Jurkat, Clone E6-1 (cell line): Measurements from ENCODE around the gene HP1BP3.
"Not testable (repeated sequence)": the region's sequence is repeated elsewhere in the genome, so short reads cannot be mapped to it uniquely, and the experiment has no call there.

ENCODE experiments used
- DNase-seq: peaks from one replicate; pipeline ENCODE4 v3.0.0-alpha.2; 2011; ENCODE audit warnings: low read depth, low spot score
- H3K4me3 ChIP-seq: 2 replicates; pipeline ENCODE4 v1.5.1; 2011; ENCODE audit warnings: mild to moderate bottlenecking, low read length, control low read depth, moderate library complexity

HP1BP3 gene

GRCh38 chr1:20729155-20729931, 57.8 kb downstream of the HP1BP3 start:
- no peak for DNase-seq
- no peak overlapping the region for H3K4me3 ChIP-seq

- DNase-seq, result no peak
- H3K4me3 ChIP-seq, result no peak overlapping the region
Observed at GRCh38 chr1:20728371-20729154, 58.5 kb downstream of the HP1BP3 start.

GRCh38 chr1:20727746-20728316, 59.3 kb downstream of the HP1BP3 start:
- no peak for DNase-seq

GRCh38 chr1:20726932-20727745, 60.0 kb downstream of the HP1BP3 start:
- H3K4me3 ChIP-seq, result no peak overlapping the region
- DNase-seq, result no peak

More at GRCh38 chr1:20727746-20728316, 59.3 kb downstream of the HP1BP3 start:
- no peak overlapping the region for H3K4me3 ChIP-seq

GRCh38 chr1:20726118-20726911, 60.8 kb downstream of the HP1BP3 start:
- no peak overlapping the region for H3K4me3 ChIP-seq
- no peak for DNase-seq

- no peak overlapping the region for H3K4me3 ChIP-seq
- no peak for DNase-seq
Observed at GRCh38 chr1:20725189-20726117, 61.7 kb downstream of the HP1BP3 start.

GRCh38 chr1:20724364-20725188, 62.5 kb downstream of the HP1BP3 start:
- H3K4me3 ChIP-seq, result no peak overlapping the region
- no peak for DNase-seq

GRCh38 chr1:20723537-20724363, 63.4 kb downstream of the HP1BP3 start:
- no peak overlapping the region for H3K4me3 ChIP-seq
- DNase-seq, result no peak

- DNase-seq, result no peak
- no peak overlapping the region for H3K4me3 ChIP-seq
Observed at GRCh38 chr1:20723159-20723536, 64.0 kb downstream of the HP1BP3 start.

GRCh38 chr1:20721117-20722061, 65.7 kb downstream of the HP1BP3 start:
- no peak overlapping the region for H3K4me3 ChIP-seq
- DNase-seq, result no peak

- no peak overlapping the region for H3K4me3 ChIP-seq
- no peak for DNase-seq
Observed at GRCh38 chr1:20720631-20721091, 66.4 kb downstream of the HP1BP3 start.

- H3K4me3 ChIP-seq, result no peak overlapping the region
- no peak for DNase-seq
Observed at GRCh38 chr1:20719871-20720620, 67.1 kb downstream of the HP1BP3 start.

- no peak for DNase-seq
- H3K4me3 ChIP-seq, result no peak overlapping the region
Observed at GRCh38 chr1:20719261-20719660, 67.8 kb downstream of the HP1BP3 start.

- H3K4me3 ChIP-seq, DNase-seq: not testable (repeated sequence)
Observed at GRCh38 chr1:20718343-20718882, 68.7 kb downstream of the HP1BP3 start.
